T-helper 22 cell (primary cell): ENCODE measurements around the gene PARD3.
"Not testable (repeated sequence)": the region's sequence is repeated elsewhere in the genome, so short reads cannot be mapped to it uniquely, and the experiment has no call there.

Experiments used
- DNase-seq: peaks from one replicate; pipeline ENCODE4 v3.0.0-alpha.2; 2020; ENCODE audit warnings: low read depth

PARD3 gene

GRCh38 chr10:34797155-34797554 lies 17.9 kb downstream of the PARD3 start:
- DNase-seq, result no peak

GRCh38 chr10:34796133-34796532 lies 19.0 kb downstream of the PARD3 start:
- DNase-seq, result no peak

- no peak for DNase-seq
These were observed 19.8 kb downstream of the PARD3 start for GRCh38 chr10:34795334-34795733.

- DNase-seq, result no peak
These were observed 20.3 kb downstream of the PARD3 start for GRCh38 chr10:34794835-34795234.

GRCh38 chr10:34793581-34793980 lies 21.5 kb downstream of the PARD3 start:
- not testable (repeated sequence) for DNase-seq

GRCh38 chr10:34792881-34793280 lies 22.2 kb downstream of the PARD3 start:
- no peak for DNase-seq

GRCh38 chr10:34791947-34792346 lies 23.1 kb downstream of the PARD3 start:
- DNase-seq, result no peak

GRCh38 chr10:34791228-34791627 lies 23.9 kb downstream of the PARD3 start:
- DNase-seq, result no peak

- DNase-seq, result no peak
These were observed 25.1 kb downstream of the PARD3 start for GRCh38 chr10:34789966-34790506.

- DNase-seq, result no peak
These were observed 28.6 kb downstream of the PARD3 start for GRCh38 chr10:34786464-34786863.

- no peak for DNase-seq
These were observed 33.4 kb downstream of the PARD3 start for GRCh38 chr10:34781711-34782110.

GRCh38 chr10:34780818-34781380 lies 34.2 kb downstream of the PARD3 start:
- DNase-seq, result no peak

- no peak for DNase-seq
These were observed 36.9 kb downstream of the PARD3 start for GRCh38 chr10:34778237-34778636.

- no peak for DNase-seq
These were observed 38.9 kb downstream of the PARD3 start for GRCh38 chr10:34776090-34776690.

GRCh38 chr10:34775044-34775637 lies 40.0 kb downstream of the PARD3 start:
- DNase-seq, result no peak

- no peak for DNase-seq
These were observed 41.2 kb downstream of the PARD3 start for GRCh38 chr10:34773636-34774630.

- no peak for DNase-seq
These were observed 43.6 kb downstream of the PARD3 start for GRCh38 chr10:34771525-34771924.

- DNase-seq, result no peak
These were observed 44.0 kb downstream of the PARD3 start for GRCh38 chr10:34771106-34771505.

GRCh38 chr10:34769899-34770298 lies 45.2 kb downstream of the PARD3 start:
- DNase-seq, result no peak

GRCh38 chr10:34768972-34769330 lies 46.1 kb downstream of the PARD3 start:
- no peak for DNase-seq

GRCh38 chr10:34768261-34768971 lies 46.7 kb downstream of the PARD3 start:
- no peak for DNase-seq
